Esophagus squamous epithelium (tissue), 4 donors: ENCODE measurements around the gene CCL15.

Experiments used
- POLR2A ChIP-seq, 4 donors: fragments of 450-650 bp; IDR thresholded peaks; one replicate each; pipeline ENCODE4 v1.6.1; 2017; ENCODE audit warnings: antibody characterized with exemption in 4 of 4, mild to moderate bottlenecking in 4 of 4, moderate library complexity in 3 of 4
- TF ChIP-seq, protein P1 (sequence below), 6 experiments: fragments of 450-650 bp in 4 of 6; fragments of 200-600 bp in 2 of 6; sonication (generic) in 2 of 6; IDR thresholded peaks; one replicate each; pipeline ENCODE4 v1.5.1; 2016 to 2019; ENCODE audit warnings: antibody characterized with exemption in 6 of 6, mild to moderate bottlenecking in 4 of 6, moderate library complexity in 4 of 6

GRCh38 chr17:36004594-36005108 is 3.3 kb upstream of the CCL15 start:
- TF ChIP-seq, protein P1, sequence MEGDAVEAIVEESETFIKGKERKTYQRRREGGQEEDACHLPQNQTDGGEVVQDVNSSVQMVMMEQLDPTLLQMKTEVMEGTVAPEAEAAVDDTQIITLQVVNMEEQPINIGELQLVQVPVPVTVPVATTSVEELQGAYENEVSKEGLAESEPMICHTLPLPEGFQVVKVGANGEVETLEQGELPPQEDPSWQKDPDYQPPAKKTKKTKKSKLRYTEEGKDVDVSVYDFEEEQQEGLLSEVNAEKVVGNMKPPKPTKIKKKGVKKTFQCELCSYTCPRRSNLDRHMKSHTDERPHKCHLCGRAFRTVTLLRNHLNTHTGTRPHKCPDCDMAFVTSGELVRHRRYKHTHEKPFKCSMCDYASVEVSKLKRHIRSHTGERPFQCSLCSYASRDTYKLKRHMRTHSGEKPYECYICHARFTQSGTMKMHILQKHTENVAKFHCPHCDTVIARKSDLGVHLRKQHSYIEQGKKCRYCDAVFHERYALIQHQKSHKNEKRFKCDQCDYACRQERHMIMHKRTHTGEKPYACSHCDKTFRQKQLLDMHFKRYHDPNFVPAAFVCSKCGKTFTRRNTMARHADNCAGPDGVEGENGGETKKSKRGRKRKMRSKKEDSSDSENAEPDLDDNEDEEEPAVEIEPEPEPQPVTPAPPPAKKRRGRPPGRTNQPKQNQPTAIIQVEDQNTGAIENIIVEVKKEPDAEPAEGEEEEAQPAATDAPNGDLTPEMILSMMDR (IDR thresholded peaks at IDR 0.05) = no peak
- TF ChIP-seq POLR2A (IDR thresholded peaks at IDR 0.05) = no peak
